EH (cell line): Measurements from ENCODE around the gene PTPRN.
"Not testable (repeated sequence)": the region's sequence is repeated elsewhere in the genome, so short reads cannot be mapped to it uniquely, and the experiment has no call there.

Source experiments
- DNase-seq: peaks from one replicate; pipeline ENCODE4 v3.0.0-alpha.2; 2015; ENCODE audit warnings: low read depth

PTPRN gene

GRCh38 chr2:219269362-219270054 lies 39.7 kb downstream of the PTPRN start:
- DNase-seq = no peak

GRCh38 chr2:219268294-219268693 lies 40.9 kb downstream of the PTPRN start:
- DNase-seq = no peak

GRCh38 chr2:219266886-219267285 lies 42.3 kb downstream of the PTPRN start:
- DNase-seq = no peak

DNA sequence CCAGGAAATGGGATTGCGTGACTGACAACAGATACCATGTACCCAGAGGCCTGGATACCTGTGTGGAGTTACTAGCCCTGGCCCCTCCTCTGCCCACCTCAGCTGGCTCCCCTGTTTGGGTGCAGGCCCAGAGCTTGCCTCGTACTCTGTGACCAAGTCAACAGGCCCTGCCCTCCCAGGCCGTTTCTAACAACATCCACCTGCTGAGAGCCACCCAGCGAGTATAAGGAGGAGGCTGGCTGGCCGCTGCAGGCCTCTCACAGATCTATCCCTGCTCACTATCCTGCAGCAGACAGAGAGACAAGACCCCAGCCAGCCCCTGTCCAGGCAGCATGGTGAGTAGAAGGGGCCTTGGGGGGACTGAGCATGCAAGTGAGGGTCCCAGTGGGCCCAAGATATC lies 43.0 kb downstream of the PTPRN start:
- DNase-seq = no peak

DNA sequence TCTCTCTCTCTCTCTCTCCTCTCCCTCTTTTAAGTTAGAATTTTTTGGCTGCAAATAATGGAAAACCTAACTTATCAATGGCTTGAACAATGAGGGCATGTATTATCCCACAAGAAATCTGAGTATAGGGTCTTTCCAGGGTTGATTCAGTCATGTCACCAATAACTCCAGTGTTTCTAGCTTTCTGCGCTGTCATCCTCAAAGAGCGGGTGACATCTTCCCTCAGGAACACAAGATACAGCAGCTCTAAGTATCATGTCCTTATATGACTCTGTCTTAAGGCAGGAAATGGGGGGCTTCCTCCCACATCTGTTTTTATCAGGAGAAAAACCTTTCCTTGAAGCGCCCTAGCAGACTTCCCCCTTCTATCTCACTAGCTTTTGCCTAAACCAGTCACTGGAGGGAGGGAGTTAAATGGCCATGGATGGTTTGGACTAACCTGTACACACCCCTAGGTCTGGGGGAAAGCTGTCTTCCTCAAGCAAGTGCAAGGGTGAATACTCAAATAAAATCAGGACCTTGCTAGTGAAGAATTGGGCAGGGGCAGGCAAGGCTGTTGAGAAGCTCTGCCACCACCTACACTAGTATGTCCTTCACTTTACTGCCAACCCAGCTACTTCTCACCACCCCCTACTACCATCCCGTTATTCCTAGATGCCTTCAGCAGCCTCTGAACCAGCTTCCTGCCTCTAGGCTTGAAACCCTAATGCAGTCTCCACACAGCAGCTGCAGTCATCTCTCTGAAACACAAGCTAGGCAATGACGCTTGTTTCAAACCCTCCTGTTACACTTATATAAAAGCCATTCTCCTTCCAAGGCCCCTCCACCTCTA lies 48.0 kb downstream of the PTPRN start:
- no peak for DNase-seq

GRCh38 chr2:219258942-219259341 lies 50.3 kb downstream of the PTPRN start:
- not testable (repeated sequence) for DNase-seq

DNA sequence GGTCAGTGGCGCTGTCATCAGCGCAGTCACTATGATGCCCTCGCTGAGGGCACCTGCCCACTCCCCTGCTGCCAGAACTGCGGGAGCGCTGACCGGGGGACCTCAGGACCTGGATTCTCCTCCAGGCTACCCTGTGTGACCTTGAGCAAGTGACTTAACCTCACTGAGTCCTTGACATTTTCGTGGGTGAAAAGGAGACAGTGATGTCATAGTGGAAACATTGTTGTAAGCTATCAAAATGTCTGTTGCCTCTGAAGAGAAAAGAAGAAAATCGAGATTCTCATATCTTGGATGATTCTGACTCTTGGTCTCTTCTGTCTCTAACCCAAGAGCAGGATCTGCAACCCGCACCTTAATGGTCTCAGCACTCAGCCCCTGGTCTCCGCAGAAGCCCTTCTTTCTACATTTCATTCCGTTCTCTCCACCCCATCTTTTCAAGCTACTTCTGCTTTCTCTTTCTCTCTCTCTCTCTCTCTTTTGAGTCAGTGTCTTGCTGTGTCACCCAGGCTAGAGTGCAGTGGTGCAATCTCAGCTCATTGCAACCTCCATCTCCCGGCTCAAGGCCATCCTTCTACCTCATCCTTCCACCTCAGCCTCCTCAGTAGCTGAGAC lies 54.5 kb downstream of the PTPRN start:
- peak; percentile 15 for DNase-seq

GRCh38 chr2:219253753-219254589 lies 55.2 kb downstream of the PTPRN start, which contains the start of gene TUBA4A:
Gene TUBA4A, minus strand, starts transcription at chr2:219253918. Its CDS starts 60 bp downstream, at chr2:219253858.
- DNase-seq = peak; percentile 73

DNA sequence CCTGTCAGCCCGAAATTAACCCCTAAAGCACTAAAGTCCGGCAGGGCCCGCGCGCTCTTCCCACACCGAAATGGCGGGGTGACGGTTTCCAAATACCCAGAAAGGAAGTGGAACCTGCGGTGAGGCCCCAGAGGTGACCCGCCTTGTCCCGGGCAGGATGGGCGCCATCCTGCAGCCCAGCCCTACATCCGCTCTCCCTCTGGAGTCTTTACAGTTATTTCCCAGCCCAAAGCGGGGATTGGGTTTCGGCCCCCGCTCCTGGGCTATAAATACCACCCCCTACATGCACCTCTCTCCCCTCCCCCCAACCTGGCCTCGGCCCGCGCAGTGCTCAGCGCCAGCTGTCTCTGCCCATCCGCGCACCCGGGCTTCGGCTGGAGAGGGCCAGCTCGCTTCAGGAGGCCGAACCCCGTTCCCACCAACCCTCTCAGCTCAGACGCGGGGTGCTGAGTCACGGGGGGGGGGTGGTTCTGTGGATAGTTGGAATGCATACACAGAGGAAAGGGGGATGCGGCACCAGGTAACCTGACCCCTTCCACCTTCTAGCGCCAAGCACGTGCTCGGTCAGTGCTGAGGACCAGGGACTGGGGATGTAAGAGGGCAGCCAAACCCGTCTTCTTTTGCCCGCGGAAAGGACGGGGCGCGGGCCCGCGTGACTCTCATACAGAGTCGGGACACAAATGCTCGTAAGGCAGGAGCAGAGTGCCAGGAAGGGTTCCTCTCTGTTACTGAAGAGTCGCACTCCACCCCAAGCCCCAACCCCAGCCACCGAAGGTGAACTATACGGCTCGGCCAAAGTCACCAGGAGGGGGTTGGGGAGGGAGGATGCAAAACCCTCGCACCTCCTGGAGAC lies 56.1 kb downstream of the PTPRN start, which contains the start of gene TUBA4B:
Gene TUBA4B, plus strand, starts transcription at position 344 of the 853 bp plus-strand sequence. Its CDS starts 165 bp downstream, at position 509.
- DNase-seq = peak; percentile 44

DNA sequence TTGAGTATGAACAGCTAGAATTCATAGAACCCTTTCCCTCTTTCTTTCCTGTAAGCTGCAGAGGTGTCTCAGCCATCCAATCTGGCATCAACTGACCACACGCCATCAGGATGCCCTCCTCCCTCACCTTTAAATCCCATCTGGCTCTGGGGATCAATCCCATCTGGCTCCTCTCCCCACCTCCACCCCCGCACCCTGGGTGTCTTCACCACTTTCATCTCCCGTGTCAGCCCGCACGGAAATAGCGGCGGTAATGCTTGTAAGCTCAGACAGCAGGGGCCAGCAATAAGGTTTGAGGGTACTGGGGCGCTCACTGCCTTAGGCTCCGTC lies 56.7 kb downstream of the PTPRN start:
- no peak for DNase-seq

- no peak for DNase-seq
These were observed 57.1 kb downstream of the PTPRN start for GRCh38 chr2:219252084-219252483.

- DNase-seq = peak; percentile 47
These were observed 57.5 kb downstream of the PTPRN start for GRCh38 chr2:219251656-219252055.

DNA sequence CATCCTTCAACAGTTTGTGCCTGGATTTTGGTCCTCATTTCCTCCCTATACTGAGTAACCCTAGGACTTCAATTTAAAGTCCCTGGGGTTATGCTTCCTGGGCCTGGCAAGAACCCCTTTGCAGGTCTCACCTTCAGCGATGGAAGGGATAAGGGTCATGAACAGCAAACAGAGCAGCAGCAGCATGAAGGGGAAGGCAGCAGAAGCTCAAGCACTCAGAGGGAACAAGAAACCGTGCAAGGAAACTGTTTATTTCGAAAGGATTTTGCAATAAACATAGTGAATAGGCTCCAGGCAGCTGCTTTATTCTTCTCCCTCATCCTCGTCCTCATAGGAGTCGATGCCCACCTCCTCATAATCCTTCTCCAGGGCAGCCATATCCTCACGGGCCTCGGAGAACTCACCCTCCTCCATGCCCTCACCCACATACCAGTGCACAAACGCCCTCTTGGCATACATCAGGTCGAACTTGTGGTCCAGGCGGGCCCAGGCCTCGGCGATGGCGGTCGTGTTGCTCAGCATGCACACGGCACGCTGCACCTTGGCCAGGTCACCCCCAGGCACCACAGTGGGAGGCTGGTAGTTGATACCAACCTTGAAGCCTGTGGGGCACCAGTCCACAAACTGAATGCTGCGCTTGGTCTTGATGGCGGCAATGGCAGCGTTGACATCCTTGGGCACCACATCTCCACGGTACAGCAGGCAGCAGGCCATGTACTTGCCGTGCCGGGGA lies 59.0 kb downstream of the PTPRN start:
- DNase-seq = no peak

- DNase-seq = peak; percentile 86
These were observed 59.8 kb downstream of the PTPRN start for GRCh38 chr2:219249203-219249980.

DNA sequence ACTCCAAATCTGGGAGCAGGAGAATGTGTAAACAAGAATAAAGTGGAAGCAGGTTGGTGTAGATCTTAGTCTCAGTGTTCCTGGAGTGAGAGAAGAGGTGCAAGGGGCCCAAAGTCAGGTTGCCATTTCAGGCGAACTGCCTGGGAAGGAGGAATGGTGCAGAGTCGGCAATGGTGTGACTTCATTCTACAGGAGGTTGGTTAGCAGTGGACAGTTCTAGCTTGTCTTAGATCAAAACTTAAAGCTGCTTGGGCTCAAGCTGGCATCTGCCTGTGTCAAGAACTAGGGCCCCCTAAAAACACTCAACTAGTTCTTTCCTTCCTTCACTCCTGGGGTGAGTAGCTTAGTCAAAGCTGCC lies 60.4 kb downstream of the PTPRN start:
- no peak for DNase-seq

- DNase-seq = no peak
These were observed 61.2 kb downstream of the PTPRN start for GRCh38 chr2:219247678-219248642.

GRCh38 chr2:219246559-219246958 lies 62.6 kb downstream of the PTPRN start:
- DNase-seq = no peak

DNA sequence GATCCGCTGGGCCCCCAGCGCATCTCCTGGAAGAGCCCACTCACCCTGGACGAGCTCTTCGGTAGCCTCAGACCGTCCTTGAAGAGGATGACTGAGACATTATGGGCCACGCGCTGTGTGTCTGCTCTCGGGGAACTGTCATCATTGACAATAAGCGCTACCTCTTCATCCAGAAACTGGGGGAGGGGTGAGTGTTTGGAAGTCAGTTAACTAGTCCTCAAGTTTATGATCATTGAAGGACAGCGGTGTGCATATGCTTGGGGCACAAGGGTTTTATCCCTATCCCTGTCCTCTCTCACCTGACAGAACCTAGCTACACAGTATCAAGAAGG lies 63.3 kb downstream of the PTPRN start:
- no peak for DNase-seq
